ENCODE data around the gene ARPC2.
"Not testable (repeated sequence)": the region's sequence is repeated elsewhere in the genome, so short reads cannot be mapped to it uniquely, and the experiment has no call there.

ARPC2 gene

DNA sequence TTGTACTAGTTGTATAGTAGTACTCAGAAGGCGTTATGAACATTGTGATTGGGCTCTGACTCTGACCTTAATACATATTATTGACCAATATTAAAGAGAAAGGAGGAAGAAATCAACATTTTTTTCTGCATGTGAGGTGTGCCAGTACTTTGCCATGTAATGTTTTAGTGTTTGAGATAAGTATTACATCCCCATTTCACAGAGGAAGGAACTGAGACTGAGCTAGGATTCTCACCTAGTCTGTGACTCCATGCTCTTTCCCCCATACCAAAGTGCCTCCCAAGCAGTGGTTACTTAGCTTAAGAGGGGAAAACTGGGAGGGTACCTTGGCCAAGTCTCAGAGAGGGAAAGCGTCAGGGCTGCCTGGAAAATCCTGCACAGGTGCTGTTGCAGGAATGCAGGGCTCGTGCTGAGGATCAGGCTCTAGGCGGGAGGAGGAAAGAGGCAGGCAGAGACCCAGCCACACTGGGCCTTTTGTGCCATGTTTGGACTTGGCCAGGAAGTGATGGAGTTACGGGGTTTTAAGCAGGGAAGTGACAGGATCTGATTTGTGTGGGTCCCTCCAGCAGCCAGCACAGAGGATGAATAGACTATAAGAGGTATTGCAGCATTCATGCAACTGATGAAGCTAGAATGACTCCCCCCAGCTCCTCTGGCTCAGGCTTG, 55.0 kb downstream of the ARPC2 start:
- DNase-seq: no peak

DNA sequence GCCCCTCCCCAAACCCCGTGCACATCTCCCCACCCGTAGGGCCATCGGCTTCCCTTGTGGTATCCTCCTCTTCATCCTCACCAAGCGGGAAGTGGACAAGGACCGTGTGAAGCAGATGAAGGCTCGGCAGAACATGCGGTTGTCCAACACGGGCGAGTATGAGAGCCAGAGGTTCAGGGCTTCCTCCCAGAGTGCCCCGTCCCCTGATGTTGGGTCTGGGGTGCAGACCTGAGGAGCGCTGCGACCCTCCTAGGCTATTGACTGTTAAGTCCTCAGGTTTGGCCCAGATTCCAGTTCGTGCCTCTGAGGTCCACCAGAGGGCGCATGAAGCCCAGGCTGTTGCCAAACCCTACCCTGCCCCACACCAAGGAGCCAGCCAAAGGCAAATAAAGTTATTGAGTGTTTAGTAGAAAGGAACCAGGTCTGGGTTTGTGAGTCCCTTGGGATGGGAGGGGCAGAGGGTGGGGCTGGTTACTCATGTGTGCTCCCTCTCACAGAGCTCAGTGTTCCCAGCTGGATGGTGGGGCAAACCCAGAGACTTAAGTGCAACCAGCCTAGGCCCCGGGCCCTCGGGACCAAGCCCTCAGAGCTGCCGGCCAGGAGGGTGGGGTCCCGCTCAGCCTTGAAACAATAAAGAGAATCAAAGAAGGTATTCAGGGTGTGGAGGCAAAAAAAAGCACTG, 55.7 kb downstream of the ARPC2 start:
- DNase-seq: peak; percentile 85

DNA sequence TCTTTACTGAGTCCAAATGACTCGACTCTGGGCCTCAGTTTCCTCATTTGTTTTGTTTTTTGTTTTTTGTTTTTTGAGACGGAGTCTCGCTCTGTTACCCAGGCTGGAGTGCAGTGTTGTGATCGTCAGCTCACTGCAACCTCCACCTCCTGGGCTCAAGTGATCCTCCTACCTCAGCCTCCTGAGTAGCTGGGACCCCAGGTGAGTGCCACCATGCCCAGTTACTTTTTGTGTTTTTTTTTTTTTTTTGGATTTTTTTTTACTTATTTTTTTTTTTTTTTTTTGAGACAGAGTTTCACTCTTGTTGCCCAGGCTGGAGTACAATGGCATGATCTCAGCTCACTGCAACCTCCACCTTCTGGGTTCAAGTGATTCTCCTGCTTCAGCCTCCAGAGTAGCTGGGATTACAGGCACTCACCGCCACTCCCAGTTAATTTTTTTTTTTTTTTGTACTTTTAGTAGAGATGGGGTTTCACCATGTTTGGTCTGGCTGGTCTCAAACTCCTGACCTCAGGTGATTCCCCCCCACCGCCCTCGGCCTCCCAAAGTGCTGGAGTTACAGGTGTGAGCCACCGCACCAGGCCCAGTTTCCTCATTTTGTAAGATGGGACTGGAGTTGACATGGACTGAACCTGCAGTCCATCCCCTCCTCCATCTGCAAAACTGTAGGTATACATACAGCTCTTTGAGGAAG, 56.4 kb downstream of the ARPC2 start:
- DNase-seq: not testable (repeated sequence)

DNA sequence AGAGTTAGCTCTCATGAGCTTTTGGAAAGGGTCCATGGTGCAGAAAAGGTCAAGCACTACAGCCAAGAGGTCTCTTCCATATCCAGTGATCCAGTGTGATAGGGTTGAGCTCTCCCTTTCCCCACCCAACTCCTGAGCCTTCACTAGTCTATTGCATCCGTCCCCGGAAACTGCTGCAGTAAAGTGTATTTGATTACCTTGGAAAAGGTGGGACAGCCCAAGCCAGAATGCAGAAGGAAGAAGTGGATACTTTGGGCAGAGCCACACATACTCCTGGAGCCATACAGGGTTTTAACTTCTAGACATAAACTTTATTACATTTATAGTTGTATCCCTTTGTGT, 56.9 kb downstream of the ARPC2 start:
- no peak for DNase-seq

DNA sequence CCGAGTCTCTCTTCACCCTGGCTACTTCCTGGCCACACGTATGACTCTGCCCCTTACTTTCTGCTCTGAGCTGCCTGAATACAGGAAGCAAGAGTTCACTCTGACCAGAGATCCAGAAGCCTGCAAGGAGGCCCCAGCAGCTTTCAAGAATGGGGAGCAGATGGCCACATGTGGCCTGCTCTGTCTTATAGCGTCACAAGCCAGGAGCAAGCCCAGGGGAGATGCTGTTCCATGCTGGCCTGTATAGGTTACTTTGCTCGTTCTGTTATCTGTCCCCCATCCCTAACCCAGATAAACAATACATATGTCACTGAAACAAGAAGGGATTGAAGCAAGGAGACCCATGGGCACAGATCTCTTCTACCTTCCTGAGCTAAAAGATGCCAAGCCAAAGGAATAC, 57.6 kb downstream of the ARPC2 start:
- no peak for DNase-seq

DNA sequence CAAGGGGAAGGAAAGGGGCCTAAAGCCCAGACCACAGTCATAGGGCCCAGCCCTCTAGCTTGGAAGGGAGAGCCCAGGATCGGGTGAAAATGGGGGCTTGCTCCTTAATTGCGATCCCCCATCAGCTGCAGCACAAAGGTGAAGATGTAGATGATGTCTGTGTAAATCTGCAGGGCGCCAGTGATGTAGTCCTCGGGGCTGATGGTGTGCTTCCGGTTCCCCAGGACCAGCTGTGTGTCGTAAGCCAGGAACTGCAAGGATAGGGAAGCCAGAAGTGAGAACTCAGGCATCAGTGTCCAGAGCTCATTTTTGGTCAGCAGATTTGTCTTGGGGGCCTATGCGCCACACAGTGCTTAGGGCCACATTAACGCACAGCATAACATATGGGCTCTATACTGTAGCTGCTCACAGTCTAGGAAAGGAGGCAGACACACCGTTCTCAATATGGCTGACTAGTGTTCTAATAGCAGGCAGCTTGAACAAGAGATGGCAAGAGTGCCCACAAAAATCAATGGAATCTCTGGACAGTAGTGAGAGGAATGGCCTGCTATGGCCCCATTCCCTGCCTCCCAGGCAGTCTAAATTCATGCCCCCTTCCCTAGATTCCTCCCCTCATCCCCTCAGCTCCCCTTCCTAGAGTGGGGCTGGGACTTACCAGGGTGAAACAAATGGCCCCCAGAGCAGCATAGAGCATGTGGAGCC, 58.5 kb downstream of the ARPC2 start:
- DNase-seq: no peak

DNA sequence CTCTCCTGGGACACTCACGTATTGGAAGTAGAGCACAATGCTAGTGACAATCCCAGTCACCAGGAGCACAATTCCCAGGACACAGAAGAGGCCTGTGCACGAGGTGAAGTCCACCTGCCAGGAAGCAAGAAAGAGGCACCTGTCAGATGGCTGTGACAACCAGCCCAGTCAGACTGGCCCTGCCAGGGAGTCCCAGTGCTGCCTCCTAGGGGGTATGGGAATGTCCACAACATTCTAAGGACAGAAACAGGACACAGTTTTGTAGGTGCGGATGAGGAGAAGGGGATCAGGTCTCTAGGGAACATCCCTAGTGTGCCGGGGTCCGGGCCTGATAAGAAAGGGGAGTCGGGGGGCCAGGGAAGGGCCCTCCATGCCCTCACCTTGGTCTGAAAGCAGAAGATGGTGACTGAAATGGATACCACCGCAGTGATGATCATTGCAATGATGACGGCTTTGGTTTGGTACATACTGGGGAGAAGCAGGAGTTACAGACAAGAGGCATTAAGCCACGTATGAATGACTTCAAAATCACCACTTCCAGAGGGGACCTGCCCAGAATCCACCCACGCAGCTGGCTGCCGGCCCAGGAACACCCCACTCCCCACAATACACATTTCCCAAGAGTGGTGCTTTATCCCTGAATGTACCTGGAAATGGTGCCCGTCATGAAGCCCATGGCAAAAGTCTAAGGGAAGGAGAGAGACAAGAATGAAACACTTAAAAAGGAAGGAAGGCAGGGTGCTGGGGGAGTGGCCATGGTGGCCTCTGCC, 60.2 kb downstream of the ARPC2 start:
- no peak for DNase-seq

DNA sequence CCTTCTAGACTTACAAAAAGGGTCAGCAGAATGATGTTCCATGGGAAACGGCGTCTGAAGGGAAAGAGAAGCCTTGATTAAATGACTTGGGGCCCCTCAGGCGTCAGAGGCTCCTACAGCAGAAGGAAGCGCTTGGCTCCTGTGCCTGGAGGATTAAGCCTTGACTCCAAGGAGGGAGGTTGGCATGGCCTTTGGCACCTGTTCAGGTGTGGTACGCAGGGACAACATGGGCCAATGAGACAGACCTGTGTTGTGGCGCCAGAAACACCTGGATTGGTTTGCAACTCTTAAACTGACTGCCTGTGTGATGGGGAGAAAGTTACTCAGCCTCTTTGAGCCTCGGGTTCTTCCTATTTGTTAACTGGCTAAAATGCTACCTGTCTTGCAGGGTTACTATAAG, 60.9 kb downstream of the ARPC2 start:
- DNase-seq: peak; percentile 17

DNA sequence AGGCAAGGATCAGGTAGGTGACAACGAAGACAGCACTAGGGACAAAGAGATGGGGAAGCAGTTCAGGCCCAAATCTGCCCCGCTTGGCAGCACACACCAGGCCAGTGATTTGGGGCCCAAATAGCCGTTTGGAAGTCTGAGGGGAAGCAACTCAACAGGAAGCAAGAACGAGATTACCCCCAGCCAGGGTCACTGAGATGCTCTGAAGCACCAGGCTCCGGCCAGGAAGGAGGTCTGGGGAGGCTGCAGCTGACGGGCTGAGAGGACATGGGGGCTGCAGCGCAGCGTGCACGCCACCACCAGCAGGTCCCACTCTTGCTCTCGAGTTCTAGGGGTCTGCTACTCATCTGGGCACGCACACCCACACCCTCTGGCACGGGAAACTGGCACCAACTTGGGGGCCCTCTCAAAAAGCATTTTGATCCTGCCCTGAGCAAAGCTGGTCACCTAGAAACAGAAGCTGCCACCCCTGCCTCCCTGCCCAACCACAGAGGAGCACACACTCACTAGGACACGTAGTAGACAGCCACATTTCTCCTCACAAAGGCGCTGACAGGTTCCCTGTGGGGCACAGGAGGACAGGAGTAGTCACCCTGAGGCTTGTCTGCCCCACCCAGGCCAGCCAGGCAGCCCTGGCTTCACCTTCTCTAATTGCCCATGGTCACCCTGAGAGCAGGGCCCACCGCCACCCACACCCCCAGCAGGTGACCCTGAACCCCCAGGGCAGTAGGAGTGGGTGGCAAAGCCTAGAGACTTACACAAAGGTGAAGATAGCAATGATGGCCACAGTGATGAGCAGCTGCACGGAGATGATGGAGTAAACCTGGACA, 61.8 kb downstream of the ARPC2 start:
- peak; percentile 4 for DNase-seq

DNA sequence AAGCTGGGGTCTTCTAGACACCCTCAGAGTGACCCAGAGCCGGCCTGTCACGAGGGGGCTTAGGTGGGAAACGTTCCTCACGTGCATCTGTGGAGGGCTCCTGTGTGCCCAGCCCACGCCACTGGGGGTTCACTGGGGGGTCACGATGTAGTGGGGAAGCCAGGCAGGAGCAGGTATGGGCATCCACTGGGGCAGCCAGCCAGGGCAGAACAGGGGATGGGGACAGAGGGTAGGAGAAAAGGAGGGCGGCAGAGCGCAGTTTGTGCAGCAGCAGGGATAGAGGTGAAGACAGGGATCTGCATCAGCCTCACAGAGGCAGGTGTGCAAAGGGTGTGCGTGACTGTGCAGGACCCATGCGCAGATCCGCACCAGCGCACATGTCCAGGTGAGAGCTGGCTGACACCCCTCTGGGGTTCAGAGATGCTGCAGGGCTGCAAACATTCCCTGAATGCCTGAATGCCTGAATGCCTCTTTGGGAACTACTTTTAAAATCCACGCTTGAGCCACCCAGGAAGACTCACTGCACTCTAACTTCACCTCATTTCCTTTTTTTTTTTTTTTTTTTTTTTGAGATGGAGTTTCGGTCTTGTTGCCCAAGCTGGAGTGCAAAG, 63.4 kb downstream of the ARPC2 start:
- DNase-seq: no peak

DNA sequence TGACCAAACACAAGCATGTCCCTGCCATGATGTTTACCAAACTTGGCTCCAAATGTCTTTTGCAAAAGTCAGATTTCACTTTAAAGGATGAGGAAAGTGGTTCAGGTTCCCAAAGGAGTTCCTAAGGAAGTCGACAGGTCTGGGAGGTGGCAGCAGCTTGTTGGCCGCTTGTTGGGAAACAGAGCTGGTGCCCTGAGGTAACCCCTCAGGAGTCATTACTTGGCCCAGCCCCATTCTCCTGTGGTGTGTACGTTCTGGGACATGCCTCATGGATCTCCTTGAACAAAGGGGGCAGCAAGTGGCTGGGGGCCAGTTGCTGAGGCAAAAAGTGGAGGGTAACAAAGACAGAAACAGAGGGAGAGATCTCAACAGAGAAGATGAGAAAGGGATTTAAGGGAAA, 64.5 kb downstream of the ARPC2 start:
- no peak for DNase-seq

DNA sequence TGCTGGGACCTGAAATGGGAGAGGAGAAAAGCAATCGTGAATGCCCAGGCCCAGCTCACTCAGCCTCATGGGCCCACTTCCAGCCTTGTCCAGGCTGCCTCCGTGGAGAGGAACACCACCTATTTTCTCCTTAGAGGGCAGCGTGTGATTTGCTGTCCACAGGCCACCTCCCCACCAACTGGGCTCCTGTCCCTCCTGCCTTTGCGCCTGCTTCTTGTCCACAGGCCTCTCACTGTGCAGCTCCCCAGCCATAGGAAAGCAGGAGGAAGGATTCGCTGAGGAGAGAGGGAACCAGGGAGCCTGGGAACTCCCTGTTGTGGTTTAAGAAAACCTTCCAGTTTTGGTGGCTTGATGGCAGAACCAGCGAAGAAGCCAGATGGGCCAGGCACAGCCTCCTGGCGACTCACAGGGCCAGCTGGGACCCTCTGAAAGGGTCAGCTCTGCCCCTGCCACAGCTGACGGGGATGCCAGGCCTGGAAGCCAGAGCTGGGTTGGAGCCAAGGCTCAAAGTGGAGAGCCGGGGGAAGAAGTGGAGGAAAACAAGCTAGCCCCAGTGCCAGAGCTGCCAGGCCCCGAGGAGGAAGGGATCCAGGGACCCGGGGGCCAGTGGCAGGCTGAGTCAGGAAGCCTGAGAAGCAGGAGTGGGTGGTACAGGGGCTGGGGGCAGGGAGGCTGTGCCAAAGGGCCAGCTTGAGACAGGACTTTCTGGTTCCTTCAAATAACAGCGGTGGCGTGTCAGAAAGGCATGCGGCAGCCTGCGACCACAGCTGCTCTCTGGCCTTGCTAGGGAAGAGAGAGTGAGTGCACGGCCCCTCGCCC, 65.4 kb downstream of the ARPC2 start:
- DNase-seq: no peak

DNA sequence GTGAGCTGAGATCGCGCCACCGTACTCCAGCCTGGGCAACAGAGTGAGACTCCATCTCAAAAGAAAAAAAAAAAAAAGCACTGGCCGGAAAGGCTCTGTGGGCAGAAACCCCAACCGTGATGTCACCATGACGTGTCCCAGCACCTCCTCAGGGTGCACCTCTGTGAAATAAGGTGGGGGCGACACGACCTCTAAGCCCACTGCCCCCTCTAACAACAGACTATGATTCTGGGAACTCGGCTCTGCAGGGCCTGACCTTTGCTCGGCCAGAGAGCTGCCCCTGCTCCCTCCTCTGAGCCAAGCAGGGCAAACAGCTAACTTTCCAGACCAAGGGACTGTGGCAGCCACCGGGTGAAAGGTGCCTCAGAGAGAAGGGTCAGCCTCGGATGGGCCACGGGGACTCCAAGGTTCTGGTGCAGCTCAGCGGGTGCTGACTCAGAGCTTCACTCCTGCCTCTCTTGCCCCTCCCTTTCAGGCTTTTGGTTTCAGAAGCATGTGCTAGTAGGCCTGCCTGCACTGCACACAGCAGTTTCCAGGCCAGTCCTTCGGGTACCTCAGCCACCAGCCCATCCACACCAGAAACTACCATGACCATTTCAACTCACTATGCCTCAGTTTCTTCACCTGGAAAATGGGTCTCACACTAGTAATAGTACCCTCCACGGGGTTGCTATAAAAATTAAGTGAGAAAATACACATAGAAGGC, 67.3 kb downstream of the ARPC2 start:
- no peak for DNase-seq

DNA sequence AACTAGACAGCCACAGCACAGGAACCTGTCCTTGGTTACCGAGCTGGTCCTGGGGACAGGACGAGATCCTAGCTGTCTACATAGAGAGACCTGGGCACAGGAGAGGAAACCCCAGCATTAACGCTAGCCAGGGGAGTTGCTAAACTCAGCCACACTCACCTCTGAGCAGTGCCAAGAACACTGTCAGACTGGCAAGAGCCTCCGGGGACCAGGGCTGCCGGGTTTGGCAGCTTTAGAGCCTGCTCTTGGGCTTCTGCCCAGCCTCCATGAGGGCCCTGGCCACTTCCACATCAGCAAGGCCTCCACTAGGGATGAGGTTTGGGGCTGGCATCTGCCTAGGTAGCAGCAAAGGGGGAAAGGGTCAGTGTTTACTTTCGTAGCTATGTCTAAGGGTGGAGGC, 68.6 kb downstream of the ARPC2 start:
- no peak for DNase-seq

DNA sequence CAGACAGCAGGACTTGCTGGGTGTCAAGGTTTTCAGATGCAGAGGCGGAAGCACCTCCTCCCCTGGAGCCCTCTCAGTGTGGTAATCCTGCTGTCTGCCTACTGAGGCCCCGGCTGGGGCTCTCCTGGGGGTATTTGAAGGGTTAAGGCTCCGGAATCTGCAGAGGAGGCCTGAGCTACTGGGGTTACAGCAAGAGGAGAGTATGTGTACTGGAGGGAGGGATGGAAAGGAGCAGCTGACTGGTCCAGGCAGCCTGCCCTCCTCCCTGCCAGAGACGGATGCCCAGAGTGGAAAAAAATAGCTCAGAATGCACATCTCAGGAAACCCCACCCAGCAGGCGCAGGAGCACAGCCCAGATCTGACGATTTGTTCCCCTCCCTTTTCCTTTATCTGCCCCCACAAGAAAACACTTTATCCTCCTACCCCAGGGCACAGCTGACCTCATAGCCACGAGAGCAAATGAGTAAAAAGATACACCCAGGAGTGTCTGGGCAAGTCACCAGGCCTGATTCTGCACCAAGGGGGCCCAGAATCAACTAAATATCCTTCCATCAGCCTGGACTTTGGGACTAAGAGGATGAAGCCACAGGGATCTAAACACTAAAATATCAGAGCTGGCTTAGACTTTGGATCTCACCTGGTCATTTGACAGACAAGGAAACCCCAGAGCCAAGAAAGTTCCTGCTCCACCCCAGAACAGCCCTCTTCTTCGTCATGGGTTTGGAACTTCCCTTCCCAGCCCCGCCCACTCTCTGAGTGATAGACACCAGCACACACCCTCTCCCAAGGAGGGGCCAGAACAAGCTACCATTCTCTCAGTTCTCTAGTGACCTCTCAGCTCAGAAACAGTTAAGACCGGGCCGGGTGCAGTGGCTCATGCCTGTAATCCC, 69.8 kb downstream of the ARPC2 start:
- peak; percentile 94 for DNase-seq

DNA sequence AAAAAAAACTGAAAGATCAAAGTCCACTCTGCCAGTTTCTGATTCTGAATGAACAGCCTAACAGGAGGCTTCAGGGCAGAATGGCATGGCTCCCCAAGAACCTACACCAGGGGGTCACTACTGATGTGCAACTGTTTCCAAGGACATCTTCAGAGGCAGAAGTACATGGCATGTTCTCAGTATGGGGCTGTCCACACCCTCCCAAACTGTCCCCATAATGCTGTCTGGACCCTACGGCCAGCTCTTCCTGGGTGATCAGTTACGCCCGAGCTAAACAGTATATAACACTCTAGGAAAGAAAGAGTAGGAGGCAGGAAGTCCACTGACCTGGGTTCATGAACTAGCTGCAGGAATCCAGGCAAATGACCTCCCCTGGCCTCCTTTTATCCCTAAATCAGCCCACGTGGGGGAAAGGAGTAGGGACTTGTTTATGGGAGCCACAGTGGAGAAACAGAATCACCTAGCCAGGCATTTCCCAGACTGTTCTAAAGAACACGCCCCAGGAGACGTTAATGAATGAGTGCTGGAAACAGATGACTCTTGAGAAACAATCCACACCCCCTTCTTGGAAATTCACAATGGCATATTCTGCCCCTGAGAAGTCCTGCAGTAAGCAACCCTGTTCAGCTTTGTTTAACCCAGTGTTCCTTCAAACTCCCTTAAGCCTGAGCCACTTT, 72.8 kb downstream of the ARPC2 start:
- peak; percentile 17 for DNase-seq

DNA sequence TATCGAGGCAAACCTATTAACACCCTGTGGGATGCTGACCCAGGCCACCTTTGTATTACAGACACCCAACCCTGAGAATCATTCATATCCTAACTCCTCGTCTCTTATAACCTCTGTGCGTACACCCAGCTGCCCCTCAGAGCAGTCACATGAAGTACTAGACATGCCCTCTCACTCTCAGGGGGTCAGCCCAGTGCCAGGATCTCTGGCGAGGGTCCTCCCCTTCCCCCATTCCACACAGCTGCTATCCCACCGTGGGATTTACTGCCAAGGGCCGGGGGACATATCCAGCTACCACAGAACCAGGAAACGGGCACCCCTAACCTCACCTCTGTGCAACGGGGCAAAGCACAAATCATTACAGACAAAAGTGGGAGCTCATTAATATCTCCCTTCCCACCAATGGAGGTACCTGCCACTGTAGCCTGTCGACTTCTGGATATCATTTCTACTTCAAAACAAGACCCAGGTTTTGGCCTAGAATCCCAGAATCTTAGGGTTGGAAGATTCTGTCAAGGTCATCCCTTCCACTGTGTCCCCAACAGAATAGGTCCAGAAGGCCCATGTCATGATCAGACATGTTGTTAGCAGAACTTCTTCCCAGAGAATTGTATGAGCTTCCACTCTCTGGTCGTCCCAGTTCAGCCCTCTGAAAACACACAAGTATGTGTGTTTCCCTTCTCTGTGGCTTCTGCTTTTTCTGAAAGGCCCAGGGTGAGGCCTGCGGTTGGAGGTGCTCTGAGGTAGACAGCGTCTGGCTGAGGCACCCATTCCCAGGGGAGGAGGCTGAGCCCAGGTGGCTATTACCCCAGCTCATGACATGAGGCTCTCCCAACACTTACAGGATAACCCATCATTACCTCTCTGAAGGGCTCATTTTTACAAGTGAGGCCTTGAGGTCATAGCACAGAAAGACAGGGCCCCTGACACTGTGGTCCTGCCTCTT, 73.6 kb downstream of the ARPC2 start:
- DNase-seq: peak; percentile 29
